AG09309 (cell line): Measurements from ENCODE around the gene ADGRV1.

Source experiments
- DNase-seq: peaks from one replicate; pipeline ENCODE4 v3.0.0-alpha.2; 2010; ENCODE audit warnings: low read depth
- H3K4me3 ChIP-seq: 2 replicates; pipeline ENCODE4 v1.5.1; 2011; ENCODE audit warnings: mild to moderate bottlenecking, low read depth, low read length, moderate library complexity; ENCODE audit not compliant: control insufficient read depth
- CTCF ChIP-seq: IDR thresholded peaks from 2 replicates; pipeline ENCODE4 v1.5.1; 2011; ENCODE audit warnings: mild to moderate bottlenecking, low read depth, low read length, inconsistent platforms; ENCODE audit not compliant: insufficient read depth, control insufficient read depth; ENCODE audit errors: missing control alignments

The ADGRV1 gene

GRCh38 chr5:91065496-91065895 is 506.9 kb downstream of the ADGRV1 start:
- no peak for TF ChIP-seq CTCF
- no peak overlapping the region for H3K4me3 ChIP-seq
- DNase-seq: no peak

- no peak for TF ChIP-seq CTCF
Measured at GRCh38 chr5:91069364-91069763, 510.8 kb downstream of the ADGRV1 start.

GRCh38 chr5:91070761-91071550 is 512.4 kb downstream of the ADGRV1 start:
- DNase-seq: no peak
- no peak for TF ChIP-seq CTCF
- H3K4me3 ChIP-seq: no peak overlapping the region

More at GRCh38 chr5:91069364-91069763, 510.8 kb downstream of the ADGRV1 start:
- no peak overlapping the region for H3K4me3 ChIP-seq
- no peak for DNase-seq

GRCh38 chr5:91072881-91073280 is 514.3 kb downstream of the ADGRV1 start:
- no peak for TF ChIP-seq CTCF
- DNase-seq: peak; percentile 70
- H3K4me3 ChIP-seq: no peak overlapping the region

GRCh38 chr5:91074615-91075014 is 516.0 kb downstream of the ADGRV1 start:
- peak; percentile 45 for TF ChIP-seq CTCF
- H3K4me3 ChIP-seq: no peak overlapping the region
- peak; percentile 82 for DNase-seq

- TF ChIP-seq CTCF: no peak
- no peak overlapping the region for H3K4me3 ChIP-seq
- DNase-seq: no peak
Measured at GRCh38 chr5:91076138-91076537, 517.5 kb downstream of the ADGRV1 start.
